ENCODE data around the gene UBE2QL1.

Gene UBE2QL1

GRCh38 chr5:6541256-6542013, 92.8 kb downstream of the UBE2QL1 start:
- DNase-seq = no peak

GRCh38 chr5:6542421-6543345, 94.0 kb downstream of the UBE2QL1 start:
- no peak for DNase-seq

- DNase-seq = no peak
These were observed 94.7 kb downstream of the UBE2QL1 start for GRCh38 chr5:6543346-6543730.

GRCh38 chr5:6543830-6544560, 95.3 kb downstream of the UBE2QL1 start:
- no peak for DNase-seq
